Anterior cingulate cortex (tissue), 58 donors: Measurements from ENCODE around the gene CXCL10.

Experiments used
- DNase-seq, 58 donors: peaks; one replicate each; lab custom pipeline; 2025; lab: John Stamatoyannopoulos, UW

Gene CXCL10

GRCh38 chr4:75997946-75998345 is 25.4 kb downstream of the CXCL10 start:
- no peak for DNase-seq

GRCh38 chr4:75997081-75997480 is 26.2 kb downstream of the CXCL10 start:
- DNase-seq = no peak

GRCh38 chr4:75995727-75996126 is 27.6 kb downstream of the CXCL10 start:
- peak in 1 of 58 donors; percentile 28 for DNase-seq

- DNase-seq = no peak
Measured at GRCh38 chr4:75992462-75992861, 30.8 kb downstream of the CXCL10 start.

- no peak for DNase-seq
Measured at GRCh38 chr4:75989846-75990528, 33.3 kb downstream of the CXCL10 start.

GRCh38 chr4:75985116-75985515 is 38.2 kb downstream of the CXCL10 start:
- DNase-seq = no peak

GRCh38 chr4:75980576-75980975 is 42.7 kb downstream of the CXCL10 start:
- DNase-seq = no peak

GRCh38 chr4:75976177-75976576 is 47.1 kb downstream of the CXCL10 start:
- no peak for DNase-seq

- no peak for DNase-seq
Measured at GRCh38 chr4:75973766-75974165, 49.5 kb downstream of the CXCL10 start.
